GM19395 (cell line): ENCODE data around the gene TSPAN18.

Experiments used
- ATAC-seq: cut with Tn5 transposase; IDR thresholded peaks from one replicate; pipeline ENCODE4 v1.9.1; 2021; ENCODE audit warnings: mild to moderate bottlenecking, moderate library complexity; ENCODE audit not compliant: unreplicated experiment

The TSPAN18 gene

GRCh38 chr11:44759743-44760476 is 33.1 kb downstream of the TSPAN18 start:
- no peak for ATAC-seq

- ATAC-seq: no peak
Observed at GRCh38 chr11:44760477-44760872, 33.7 kb downstream of the TSPAN18 start.

- ATAC-seq: no peak
Observed at GRCh38 chr11:44760917-44761550, 34.3 kb downstream of the TSPAN18 start.

GRCh38 chr11:44761551-44761961 is 34.8 kb downstream of the TSPAN18 start:
- no peak for ATAC-seq

GRCh38 chr11:44763121-44763820 is 36.5 kb downstream of the TSPAN18 start:
- no peak for ATAC-seq

GRCh38 chr11:44764583-44764982 is 37.8 kb downstream of the TSPAN18 start:
- ATAC-seq: no peak

GRCh38 chr11:44765026-44765595 is 38.3 kb downstream of the TSPAN18 start:
- no peak for ATAC-seq

GRCh38 chr11:44765676-44766075 is 38.9 kb downstream of the TSPAN18 start:
- no peak for ATAC-seq

GRCh38 chr11:44766112-44766971 is 39.6 kb downstream of the TSPAN18 start:
- no peak for ATAC-seq

- no peak for ATAC-seq
Observed at GRCh38 chr11:44766972-44767278, 40.2 kb downstream of the TSPAN18 start.

GRCh38 chr11:44767421-44767820 is 40.7 kb downstream of the TSPAN18 start:
- no peak for ATAC-seq

- ATAC-seq: no peak
Observed at GRCh38 chr11:44770401-44770800, 43.6 kb downstream of the TSPAN18 start.

GRCh38 chr11:44771252-44771734 is 44.5 kb downstream of the TSPAN18 start:
- no peak for ATAC-seq

- ATAC-seq: no peak
Observed at GRCh38 chr11:44771841-44772240, 45.1 kb downstream of the TSPAN18 start.

GRCh38 chr11:44773351-44773965 is 46.7 kb downstream of the TSPAN18 start:
- ATAC-seq: no peak

GRCh38 chr11:44774108-44774507 is 47.3 kb downstream of the TSPAN18 start:
- ATAC-seq: no peak

GRCh38 chr11:44774731-44775130 is 48.0 kb downstream of the TSPAN18 start:
- ATAC-seq: no peak

GRCh38 chr11:44775366-44775984 is 48.7 kb downstream of the TSPAN18 start:
- no peak for ATAC-seq

- ATAC-seq: no peak
Observed at GRCh38 chr11:44775985-44776446, 49.3 kb downstream of the TSPAN18 start.
